Inflammatory macrophage treated with lipopolysaccharide for 4 hours (primary cell): Measurements from ENCODE around the gene AFMID.
A peak's percentile ranks its signal among the peaks of the same experiment; 100 is the strongest.
"Not testable (repeated sequence)": the region's sequence is repeated elsewhere in the genome, so short reads cannot be mapped to it uniquely, and the experiment has no call there.

ENCODE experiments used
- DNase-seq: peaks from one replicate; pipeline ENCODE4 v3.0.0-alpha.2; 2020

The AFMID gene

GRCh38 chr17:78224231-78225087 lies 37.3 kb downstream of the AFMID start:
- no peak for DNase-seq

DNA sequence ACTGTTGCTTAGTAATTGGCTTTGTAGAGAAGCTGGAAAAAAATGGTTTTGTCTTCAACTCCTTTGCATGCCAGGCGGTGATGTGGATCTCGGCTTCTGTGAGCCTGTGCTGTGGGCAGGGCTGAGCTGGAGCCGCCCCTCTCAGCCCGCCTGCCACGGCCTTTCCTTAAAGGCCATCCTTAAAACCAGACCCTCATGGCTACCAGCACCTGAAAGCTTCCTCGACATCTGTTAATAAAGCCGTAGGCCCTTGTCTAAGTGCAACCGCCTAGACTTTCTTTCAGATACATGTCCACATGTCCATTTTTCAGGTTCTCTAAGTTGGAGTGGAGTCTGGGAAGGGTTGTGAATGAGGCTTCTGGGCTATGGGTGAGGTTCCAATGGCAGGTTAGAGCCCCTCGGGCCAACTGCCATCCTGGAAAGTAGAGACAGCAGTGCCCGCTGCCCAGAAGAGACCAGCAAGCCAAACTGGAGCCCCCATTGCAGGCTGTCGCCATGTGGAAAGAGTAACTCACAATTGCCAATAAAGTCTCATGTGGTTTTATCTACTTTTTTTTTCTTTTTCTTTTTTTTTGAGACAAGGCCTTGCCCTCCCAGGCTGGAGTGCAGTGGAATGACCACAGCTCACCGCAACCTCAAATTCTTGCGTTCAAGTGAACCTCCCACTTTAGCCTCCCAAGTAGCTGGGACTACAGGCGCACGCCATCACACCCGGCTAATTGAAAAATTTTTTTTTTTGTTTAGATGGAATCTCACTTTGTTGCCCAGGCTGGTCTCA lies 38.1 kb downstream of the AFMID start:
- DNase-seq: no peak

GRCh38 chr17:78226055-78226758 lies 39.0 kb downstream of the AFMID start:
- DNase-seq: no peak

DNA sequence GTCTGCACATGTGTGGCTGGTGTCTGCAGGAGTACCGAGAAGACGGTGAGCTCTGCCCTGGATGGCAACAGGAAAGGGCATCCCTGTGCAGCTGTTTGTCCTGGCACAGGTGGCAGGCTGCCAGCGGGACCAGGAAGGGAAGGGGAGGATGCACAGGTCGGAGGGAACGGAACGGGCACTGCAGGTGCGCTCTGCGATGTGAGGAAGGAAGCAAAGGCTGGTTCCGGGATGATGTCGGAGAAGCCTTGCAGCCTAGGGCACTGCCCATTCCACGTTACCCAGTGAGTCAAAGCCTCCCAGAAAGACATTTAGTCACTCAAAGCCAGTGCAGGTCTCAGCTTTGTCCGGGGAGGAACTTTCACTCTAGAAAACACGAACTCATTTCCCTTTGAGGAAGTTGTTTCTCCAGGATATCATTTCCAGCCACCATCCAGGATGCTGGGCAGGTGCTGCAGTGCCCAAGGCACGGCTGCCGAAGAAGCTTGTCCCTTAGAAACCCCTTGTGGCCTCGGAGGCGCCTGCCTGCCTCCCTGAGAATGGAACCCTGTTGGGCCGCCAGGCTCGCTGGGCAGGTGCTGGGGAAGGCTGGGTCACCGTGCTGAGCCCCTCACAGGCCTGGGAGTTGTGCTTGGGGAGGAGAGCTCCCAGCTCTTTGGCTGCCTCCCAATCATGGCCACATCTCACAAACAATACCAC lies 39.7 kb downstream of the AFMID start:
- peak; percentile 82 for DNase-seq

- DNase-seq: peak; percentile 91
These were observed 40.3 kb downstream of the AFMID start for GRCh38 chr17:78227455-78227916.

DNA sequence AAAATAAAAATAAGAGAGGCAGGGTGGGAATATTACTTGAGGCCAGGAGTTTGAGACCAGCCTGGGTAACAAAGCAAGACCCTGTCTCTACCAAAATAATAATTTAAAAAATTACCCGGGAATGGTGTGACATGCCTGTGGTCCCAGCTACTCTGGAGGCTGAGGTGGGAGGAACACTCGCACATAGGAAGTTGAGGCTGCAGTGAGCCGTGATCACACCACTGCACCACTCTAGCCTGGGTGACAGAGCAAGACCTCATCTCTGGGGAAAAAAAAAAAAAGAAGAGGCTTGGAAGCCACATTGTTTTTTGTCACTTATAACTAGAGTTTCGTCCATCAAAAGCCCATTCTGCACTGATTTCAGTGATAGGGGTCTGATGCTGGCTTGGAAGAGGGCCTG lies 41.0 kb downstream of the AFMID start:
- peak; percentile 35 for DNase-seq

- DNase-seq: no peak
These were observed 43.2 kb downstream of the AFMID start for GRCh38 chr17:78230252-78230962.

DNA sequence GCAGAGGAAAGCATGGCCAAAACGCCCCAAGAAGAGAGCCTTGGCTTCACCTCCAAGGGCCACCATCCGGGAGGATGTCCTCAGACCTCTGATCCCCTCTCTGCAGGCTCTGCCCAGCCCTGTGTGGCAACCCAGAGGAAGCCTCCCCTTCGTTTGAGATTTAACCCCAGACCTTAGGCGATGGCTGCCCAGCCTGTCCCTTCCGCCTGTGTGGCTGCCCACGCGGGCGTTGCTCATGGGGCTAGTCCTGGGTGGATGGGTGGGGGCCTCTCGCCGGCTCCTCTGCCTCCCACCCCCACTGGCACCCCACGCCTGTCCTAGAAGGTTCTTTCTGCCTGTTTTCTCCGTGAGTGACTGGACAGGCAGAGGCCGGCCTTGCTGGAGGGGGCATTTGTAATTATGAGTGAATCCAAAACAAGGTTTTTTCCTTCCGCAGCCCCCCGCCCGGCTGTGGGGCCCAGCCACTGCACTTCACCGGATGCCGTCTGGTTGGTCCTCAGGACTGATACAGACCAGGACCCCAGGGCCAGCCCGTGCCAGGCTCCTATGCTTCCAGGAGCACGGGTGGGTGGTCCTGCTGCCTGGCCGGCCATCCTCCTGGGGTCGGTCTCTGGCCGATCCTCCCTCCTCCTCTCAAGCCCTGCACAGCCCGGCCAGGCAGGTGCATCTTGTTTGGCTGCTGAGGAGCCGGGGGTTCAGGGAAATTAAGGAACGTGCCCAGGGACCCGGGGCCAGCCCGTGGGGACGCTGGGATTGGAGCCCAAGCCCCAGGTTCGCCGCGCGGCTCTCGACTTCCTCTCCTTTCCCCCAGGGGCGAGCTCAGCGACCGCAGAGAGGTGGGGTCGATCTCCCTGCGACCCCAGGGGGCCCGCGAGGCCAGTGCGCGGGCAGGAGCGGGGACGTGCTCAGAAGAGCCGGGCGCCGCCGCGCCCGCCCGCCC lies 44.1 kb downstream of the AFMID start, which contains the start of gene TMEM235:
TSS of gene TMEM235 (plus strand) at position 636 of the 940 bp plus-strand sequence. CDS start 393 bp downstream, outside the sequence.
- no peak for DNase-seq

- peak; percentile 23 for DNase-seq
These were observed 45.1 kb downstream of the AFMID start for GRCh38 chr17:78231991-78232858.

DNA sequence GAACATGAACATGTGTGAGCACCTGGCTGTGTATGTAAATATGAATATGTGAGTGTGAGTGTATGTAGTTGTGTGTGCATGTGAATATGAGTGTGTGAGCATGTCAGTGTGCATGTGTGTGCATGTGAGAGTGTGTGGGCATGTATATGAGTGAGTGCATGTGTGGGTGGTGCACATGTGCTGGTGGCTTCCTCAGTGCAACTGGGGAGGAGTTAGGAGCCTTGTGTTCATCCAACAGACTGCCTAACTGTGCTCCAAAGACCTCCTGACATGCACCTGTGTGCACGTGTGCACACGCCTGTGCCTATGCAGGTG lies 45.7 kb downstream of the AFMID start:
- DNase-seq: peak; percentile 38

DNA sequence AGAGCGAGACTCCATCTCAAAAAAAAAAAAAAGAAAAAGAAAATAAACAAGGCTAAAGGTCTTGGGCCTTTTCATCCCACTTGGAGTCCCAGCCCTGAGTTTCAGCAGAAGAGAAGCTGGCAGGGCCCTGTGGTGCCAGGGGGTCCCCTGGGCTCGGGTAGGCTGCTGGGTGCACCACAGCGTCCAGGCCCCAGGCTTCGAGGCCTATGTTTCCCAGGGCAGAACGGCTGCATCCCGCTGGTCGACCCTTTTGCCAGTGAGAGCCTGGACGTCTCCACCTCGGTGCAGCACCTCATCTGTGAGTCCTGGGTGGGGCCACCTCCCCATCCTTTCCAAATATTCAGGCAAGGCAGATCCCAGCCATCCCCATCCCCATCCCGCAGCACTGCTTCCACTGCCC lies 46.5 kb downstream of the AFMID start:
- DNase-seq: no peak

- no peak for DNase-seq
These were observed 47.2 kb downstream of the AFMID start for GRCh38 chr17:78234261-78234865.

DNA sequence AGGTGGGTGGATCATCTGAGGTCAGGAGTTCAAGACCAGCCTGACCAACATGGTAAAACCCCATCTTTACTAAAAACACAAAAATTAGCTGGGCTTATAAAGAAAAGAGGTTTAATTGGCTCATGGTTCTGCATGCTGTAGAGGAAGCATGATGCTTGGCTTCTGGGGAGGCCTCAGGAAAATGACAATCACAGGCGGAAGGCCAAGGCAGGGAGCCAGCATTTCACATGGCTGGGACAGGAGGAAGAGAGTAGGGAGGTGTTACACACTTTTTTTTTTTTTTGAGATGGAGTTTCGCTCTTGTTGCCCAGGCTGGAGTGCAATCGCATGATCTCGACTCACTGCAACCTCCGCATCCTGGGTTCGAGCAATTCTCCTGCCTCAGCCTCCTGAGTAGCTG lies 47.9 kb downstream of the AFMID start:
- DNase-seq: not testable (repeated sequence)

GRCh38 chr17:78235885-78236284 lies 48.7 kb downstream of the AFMID start:
- DNase-seq: no peak

DNA sequence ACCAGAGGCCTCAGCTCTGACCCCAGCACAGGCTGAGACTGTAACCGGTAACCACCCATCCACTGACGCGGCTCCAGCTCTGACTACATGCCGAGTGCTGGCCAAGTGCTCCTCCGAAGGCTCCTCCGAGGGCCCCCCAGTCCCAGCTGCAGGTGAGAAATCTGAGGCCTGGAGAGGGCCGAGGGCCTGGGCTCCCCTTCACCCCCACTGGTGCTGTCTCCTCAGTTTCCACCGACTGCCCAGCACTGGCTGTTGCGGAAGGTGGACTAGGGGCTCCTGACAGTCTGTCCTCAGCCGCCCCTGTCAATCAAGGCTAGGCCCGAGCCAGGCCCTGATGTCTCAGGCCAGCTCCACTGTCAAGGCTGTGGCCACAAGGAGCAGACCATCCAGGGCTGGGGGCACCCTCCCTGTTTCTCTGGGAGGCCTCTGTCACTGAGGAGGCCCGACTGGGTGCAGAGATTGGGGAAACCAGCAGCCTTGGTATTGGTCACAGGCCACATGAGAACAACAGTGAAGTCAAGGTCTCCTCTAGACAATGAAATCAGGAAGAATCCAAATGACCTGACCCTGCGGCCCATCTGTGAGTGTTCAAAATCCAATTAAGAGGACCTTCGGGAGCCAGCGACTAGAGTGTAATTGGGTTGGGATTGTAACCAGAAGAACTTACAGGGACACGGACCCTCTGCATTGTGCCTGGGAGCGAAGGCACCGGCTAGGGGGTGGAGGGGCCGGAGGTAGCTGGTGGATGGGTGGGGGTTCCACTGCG lies 49.4 kb downstream of the AFMID start:
- no peak for DNase-seq

GRCh38 chr17:78237401-78238012 lies 50.3 kb downstream of the AFMID start:
- DNase-seq: no peak

DNA sequence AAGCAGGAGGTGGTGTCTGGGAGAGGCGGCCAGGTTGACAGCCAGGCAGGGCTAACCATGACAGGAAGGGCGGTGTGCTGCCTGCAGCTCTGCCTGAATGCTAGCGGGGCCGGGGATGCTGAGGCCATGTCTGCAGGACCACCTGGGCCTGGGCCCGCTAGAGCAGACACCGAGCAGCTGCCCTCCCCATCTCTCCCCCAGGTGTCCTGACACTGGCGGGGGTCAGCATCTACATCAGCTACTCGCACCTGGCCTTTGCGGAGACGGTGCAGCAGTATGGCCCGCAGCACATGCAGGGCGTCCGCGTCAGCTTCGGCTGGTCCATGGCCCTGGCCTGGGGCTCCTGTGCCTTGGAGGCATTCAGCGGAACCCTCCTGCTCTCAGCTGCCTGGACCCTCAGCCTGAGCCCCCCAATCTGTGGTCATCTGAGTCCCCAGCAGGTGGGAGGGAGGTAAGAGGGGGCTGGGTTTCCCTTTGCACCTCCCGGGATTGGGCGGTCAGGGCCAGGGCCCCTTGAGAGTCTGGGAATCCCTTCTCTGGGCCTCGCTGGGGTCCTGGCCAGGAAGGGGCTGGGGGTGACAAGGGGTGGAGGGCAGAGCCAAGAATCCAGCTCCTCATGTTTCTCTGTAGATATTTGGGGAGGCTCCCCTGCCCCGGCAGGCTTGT lies 51.8 kb downstream of the AFMID start:
- no peak for DNase-seq
